Measurements from ENCODE around the gene LRBA.
"Not testable (repeated sequence)": the region's sequence is repeated elsewhere in the genome, so short reads cannot be mapped to it uniquely, and the experiment has no call there.

GRCh38 chr4:150957095-150957494 lies 58.0 kb downstream of the LRBA start:
- not testable (repeated sequence) for TF ChIP-seq CTCF (IDR thresholded peaks at IDR 0.05); POLR2A (IDR thresholded peaks at IDR 0.05; ENCODE audit: low read length); NPAS2 (CRISPR knock-in tag; IDR thresholded peaks at IDR 0.05; ENCODE audit: borderline replicate concordance); REST (IDR thresholded peaks at IDR 0.05); MAFK (IDR thresholded peaks at IDR 0.05; ENCODE audit: partially characterized antibody); MAX (IDR thresholded peaks at IDR 0.05); RFX5 (IDR thresholded peaks at IDR 0.05); CHD2 (IDR thresholded peaks at IDR 0.05; ENCODE audit: low read length, partially characterized antibody); NR3C1 (IDR thresholded peaks at IDR 0.05); PHF8 (IDR thresholded peaks at IDR 0.05; ENCODE audit: borderline replicate concordance, low read depth)

Data from A549 (cell line).